Tibial artery (tissue), 4 donors: ENCODE results near the gene EPHB2.
A peak's percentile ranks its signal among the peaks of the same experiment; 100 is the strongest.

Experiments used
- DNase-seq, 2 donors: peaks; one replicate each; pipeline ENCODE4 v3.0.0-alpha.2; 2019
- H3K27ac ChIP-seq, 2 donors: fragments of 200-600 bp; sonication (generic) in 1 of 2; 1 replicate in 1 of 2; 2 replicates in 1 of 2; pipeline ENCODE4 v1.5.1; 2018 to 2019; ENCODE audit warnings: mild to moderate bottlenecking in 1 of 2
- H3K27me3 ChIP-seq, 2 donors: fragments of 200-600 bp; sonication (generic) in 1 of 2; one replicate each; pipeline versions ENCODE4 v1.5.1 to v1.6.0; 2016 to 2019
- H3K36me3 ChIP-seq, 3 donors: fragments of 200-600 bp; sonication (generic) in 2 of 3; one replicate each; pipeline ENCODE4 v1.5.1; 2016 to 2019; ENCODE audit warnings: mild to moderate bottlenecking in 2 of 3
- H3K4me1 ChIP-seq, 4 donors: fragments of 200-600 bp; sonication (generic) in 2 of 4; 1 replicate in 3 of 4; 2 replicates in 1 of 4; pipeline ENCODE4 v1.5.1; 2016 to 2019
- H3K4me3 ChIP-seq, 2 donors: fragments of 200-600 bp; sonication (generic) in 1 of 2; 1 replicate in 1 of 2; 2 replicates in 1 of 2; pipeline ENCODE4 v1.5.1; 2018 to 2019; ENCODE audit warnings: mild to moderate bottlenecking in 2 of 2
- H3K9me3 ChIP-seq, 3 donors: fragments of 200-600 bp; sonication (generic) in 1 of 3; one replicate each; pipeline ENCODE4 v1.5.1; 2016 to 2019
- CTCF ChIP-seq, 2 experiments: fragments of 200-600 bp in 1 of 2; fragments of 450-650 bp in 1 of 2; IDR thresholded peaks; one replicate each; pipeline ENCODE4 v1.5.1; 2017 to 2019; ENCODE audit warnings: antibody characterized with exemption in 2 of 2, mild to moderate bottlenecking in 1 of 2, moderate library complexity in 1 of 2
- intact Hi-C: fragments of 100-400 bp; cut with DNase I; formaldehyde crosslinking; loops from one replicate; pipeline ENCODE4 v1.15.0; 2023; ENCODE audit warnings: low total_unique reads

The EPHB2 gene

GRCh38 chr1:22849770-22850169 lies 139.1 kb downstream of the EPHB2 start:
- H3K27ac ChIP-seq, result no peak overlapping the region
- no peak for TF ChIP-seq CTCF (IDR thresholded peaks at IDR 0.05)
- H3K27me3 ChIP-seq, result peaks cover 0 to 25% of the 10 kb centered on the region in 2 donors
- H3K4me1 ChIP-seq, result no peaks in the 10 kb centered on the region
- no peak overlapping the region for H3K4me3 ChIP-seq
- no peak for DNase-seq
- no peaks in the 10 kb centered on the region for H3K9me3 ChIP-seq
- intact Hi-C loops, result no loop called here
- H3K36me3 ChIP-seq, result no peaks in the 10 kb centered on the region

GRCh38 chr1:22850281-22850680 lies 139.6 kb downstream of the EPHB2 start:
- Histone ChIP-seq H3K4me1 (peaks cover 0 to 4% (median 0%) of the 10 kb centered on the region in 4 donors), H3K9me3 (no peaks in the 10 kb centered on the region), H3K27ac (no peak overlapping the region), H3K36me3 (no peaks in the 10 kb centered on the region), H3K27me3 (peaks cover 0 to 24% of the 10 kb centered on the region in 2 donors), H3K4me3 (no peak overlapping the region)
- TF ChIP-seq CTCF (IDR thresholded peaks at IDR 0.05), result no peak
- no peak for DNase-seq
- intact Hi-C loops, result no loop called here

GRCh38 chr1:22850681-22851080 lies 140.0 kb downstream of the EPHB2 start:
- Histone ChIP-seq H3K9me3 (no peaks in the 10 kb centered on the region), H3K4me1 (peaks cover 0 to 4% (median 0%) of the 10 kb centered on the region in 4 donors), H3K27me3 (peaks cover 0 to 24% of the 10 kb centered on the region in 2 donors), H3K27ac (no peak overlapping the region), H3K4me3 (no peak overlapping the region), H3K36me3 (no peaks in the 10 kb centered on the region)
- intact Hi-C loops, result no loop called here
- TF ChIP-seq CTCF (IDR thresholded peaks at IDR 0.05), result no peak
- peak in 1 of 2 donors; percentile 69 for DNase-seq

- DNase-seq, result peak in 1 of 2 donors; percentile 33
- no peak for TF ChIP-seq CTCF (IDR thresholded peaks at IDR 0.05)
- Histone ChIP-seq H3K9me3 (no peaks in the 10 kb centered on the region), H3K36me3 (no peaks in the 10 kb centered on the region), H3K27me3 (peaks cover 0 to 22% of the 10 kb centered on the region in 2 donors), H3K27ac (no peak overlapping the region), H3K4me1 (peaks cover 0 to 4% (median 0%) of the 10 kb centered on the region in 4 donors), H3K4me3 (no peak overlapping the region)
- intact Hi-C loops, result no loop called here
Measured at GRCh38 chr1:22851517-22851916, 140.9 kb downstream of the EPHB2 start.

- Histone ChIP-seq H3K9me3 (no peaks in the 10 kb centered on the region), H3K27ac (no peak overlapping the region), H3K36me3 (no peaks in the 10 kb centered on the region), H3K4me3 (no peak overlapping the region), H3K4me1 (peaks cover 0 to 4% (median 0%) of the 10 kb centered on the region in 4 donors), H3K27me3 (peaks cover 0 to 21% of the 10 kb centered on the region in 2 donors)
- no peak for DNase-seq
- TF ChIP-seq CTCF (IDR thresholded peaks at IDR 0.05), result no peak
- intact Hi-C loops, result no loop called here
Measured at GRCh38 chr1:22852144-22852655, 141.6 kb downstream of the EPHB2 start.
